RWPE1 (cell line): ENCODE measurements around the gene PLSCR5.

Source experiments
- CTCF ChIA-PET: fragments of 350-600 bp; sonication (Branson Sonifier 250); formaldehyde crosslinking; extraction: SDS; loops from one replicate; lab custom pipeline; 2021; lab: Yijun Ruan, JAX
- POLR2A ChIA-PET: fragments of 400-600 bp; formaldehyde crosslinking; extraction: SDS; loops from one replicate; lab custom pipeline; 2020; ENCODE audit warnings: antibody characterized with exemption; ENCODE audit not compliant: low non-redundant PET; lab: Yijun Ruan, JAX
- DNase-seq: peaks from one replicate; pipeline ENCODE4 v3.0.0; 2012; ENCODE audit warnings: low spot score
- H3K27ac ChIP-seq: fragments of 450-650 bp; 2 replicates; pipeline ENCODE4 v1.5.1; 2017
- TF ChIP-seq, protein P1 (sequence below): fragments of 450-650 bp; conservative IDR thresholded peaks from 2 replicates; pipeline ENCODE4 v1.5.1; 2017; ENCODE audit warnings: low read depth, mild to moderate bottlenecking

PLSCR5 gene

GRCh38 chr3:146544929-146545528 is 60.1 kb downstream of the PLSCR5 start:
- no peak for DNase-seq
- POLR2A ChIA-PET: interaction anchor here (0.8 kb wide), 1 partner anchor 12 kb away, joined by 4 read pairs; no protein-coding TSS in a partner anchor

DNA sequence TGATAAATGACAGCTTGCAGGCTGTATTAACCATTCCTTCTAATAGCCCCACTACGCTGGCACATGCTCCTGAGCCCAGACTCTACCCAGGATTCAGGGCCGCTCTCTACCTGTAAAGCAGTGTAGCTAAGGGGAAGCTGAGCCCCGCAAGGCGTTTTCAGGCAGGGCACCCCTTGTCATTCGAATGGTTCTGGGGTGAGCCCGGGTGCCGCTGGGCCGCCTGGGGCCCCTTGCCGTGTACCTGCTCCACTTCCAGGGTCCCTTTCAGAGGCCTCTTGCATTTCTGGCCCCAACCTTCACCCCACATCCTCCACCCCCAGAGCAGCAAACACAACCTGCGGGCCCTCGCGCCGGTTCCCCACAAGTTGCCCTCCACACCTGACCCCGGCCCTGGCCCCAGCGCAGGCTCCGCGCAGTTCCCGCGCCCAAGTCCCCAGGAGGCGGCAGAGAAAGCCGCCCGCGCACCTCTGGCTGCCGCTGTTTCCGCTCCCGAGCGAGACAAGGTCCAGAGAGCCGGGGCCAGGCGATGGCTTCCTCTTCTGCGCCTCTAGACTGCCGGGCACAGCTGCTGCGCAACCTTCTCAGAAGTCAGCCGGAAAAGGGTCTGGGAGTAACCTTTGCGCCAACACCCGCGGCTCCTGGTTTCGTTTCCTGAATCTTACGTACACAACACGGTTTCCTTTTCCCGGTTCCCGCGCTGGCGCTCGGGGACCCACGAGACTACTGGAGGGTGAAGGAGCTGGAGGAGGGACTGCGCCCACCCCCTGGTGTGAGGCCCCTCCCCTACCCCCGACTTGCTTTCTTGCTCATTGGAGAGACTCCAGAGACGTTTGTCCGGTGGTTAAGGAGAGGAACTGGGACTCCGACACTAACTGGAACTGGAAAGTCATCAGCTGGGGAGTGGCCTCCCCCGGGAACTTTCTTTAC is 60.9 kb downstream of the PLSCR5 start, which contains the start of gene PLSCR1:
PLSCR1 (minus strand) TSS at position 606 of the 927 bp plus-strand sequence. CDS start 8,055 bp downstream, outside the sequence.
- CTCF ChIA-PET: interaction anchor here (0.9 kb wide), 1 partner anchor 12 kb away, joined by 3 read pairs; no protein-coding TSS in a partner anchor

More at GRCh38 chr3:146544929-146545528, 60.1 kb downstream of the PLSCR5 start:
- TF ChIP-seq, protein P1, sequence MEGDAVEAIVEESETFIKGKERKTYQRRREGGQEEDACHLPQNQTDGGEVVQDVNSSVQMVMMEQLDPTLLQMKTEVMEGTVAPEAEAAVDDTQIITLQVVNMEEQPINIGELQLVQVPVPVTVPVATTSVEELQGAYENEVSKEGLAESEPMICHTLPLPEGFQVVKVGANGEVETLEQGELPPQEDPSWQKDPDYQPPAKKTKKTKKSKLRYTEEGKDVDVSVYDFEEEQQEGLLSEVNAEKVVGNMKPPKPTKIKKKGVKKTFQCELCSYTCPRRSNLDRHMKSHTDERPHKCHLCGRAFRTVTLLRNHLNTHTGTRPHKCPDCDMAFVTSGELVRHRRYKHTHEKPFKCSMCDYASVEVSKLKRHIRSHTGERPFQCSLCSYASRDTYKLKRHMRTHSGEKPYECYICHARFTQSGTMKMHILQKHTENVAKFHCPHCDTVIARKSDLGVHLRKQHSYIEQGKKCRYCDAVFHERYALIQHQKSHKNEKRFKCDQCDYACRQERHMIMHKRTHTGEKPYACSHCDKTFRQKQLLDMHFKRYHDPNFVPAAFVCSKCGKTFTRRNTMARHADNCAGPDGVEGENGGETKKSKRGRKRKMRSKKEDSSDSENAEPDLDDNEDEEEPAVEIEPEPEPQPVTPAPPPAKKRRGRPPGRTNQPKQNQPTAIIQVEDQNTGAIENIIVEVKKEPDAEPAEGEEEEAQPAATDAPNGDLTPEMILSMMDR: no peak
- CTCF ChIA-PET: interaction anchor here (0.9 kb wide), 1 partner anchor 11 kb away, joined by 3 read pairs; no protein-coding TSS in a partner anchor
- H3K27ac ChIP-seq: peak overlapping the region; percentile 96

DNA sequence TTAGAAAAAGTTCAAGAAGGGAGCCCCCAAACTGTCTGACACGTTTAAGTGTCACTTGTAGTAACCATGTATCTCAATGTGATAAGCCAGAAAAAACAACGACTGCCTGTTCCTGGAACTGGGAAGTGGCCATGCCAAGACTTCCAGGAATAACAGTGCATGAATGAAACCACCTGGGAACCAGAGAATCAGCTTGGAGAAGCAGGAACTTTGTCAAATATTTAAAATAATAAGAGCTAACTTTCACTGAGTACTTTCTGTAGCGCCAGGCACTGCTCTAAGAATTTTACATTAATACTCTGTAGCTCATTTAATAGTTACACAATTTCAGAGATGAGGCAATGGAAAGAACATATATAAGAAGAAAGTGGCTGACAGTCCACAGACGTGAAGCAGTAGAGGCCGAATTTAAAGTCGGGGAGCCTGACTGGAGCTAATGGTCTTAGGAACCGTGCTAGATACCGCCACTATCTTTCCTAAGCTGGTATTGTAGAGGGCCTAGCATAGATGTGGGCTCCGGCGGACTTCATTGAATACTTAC is 61.6 kb downstream of the PLSCR5 start:
- TF ChIP-seq, protein P1: no peak
- peak overlapping the region; percentile 96 for H3K27ac ChIP-seq
- DNase-seq: no peak
- POLR2A ChIA-PET: interaction anchor here (0.6 kb wide), 1 partner anchor 35 kb away, joined by 3 read pairs; no protein-coding TSS in a partner anchor
- CTCF ChIA-PET: interaction anchor here (1.1 kb wide), 1 partner anchor 98 kb away, joined by 8 read pairs; no protein-coding TSS in a partner anchor

More for the DNA sequence above, 60.9 kb downstream of the PLSCR5 start, which contains the start of gene PLSCR1:
- TF ChIP-seq, protein P1: no peak
- peak within 1 kb of the TSS; percentile 96 for H3K27ac ChIP-seq
- peak; percentile 96 for DNase-seq
- POLR2A ChIA-PET: interaction anchor here (0.6 to 0.8 kb wide), 2 partner anchors 13 to 36 kb away, joined by 3 to 4 read pairs; no protein-coding TSS in a partner anchor

GRCh38 chr3:146542978-146543377 is 62.2 kb downstream of the PLSCR5 start:
- POLR2A ChIA-PET: no interaction called here
- DNase-seq: no peak
- no peak overlapping the region for H3K27ac ChIP-seq

DNA sequence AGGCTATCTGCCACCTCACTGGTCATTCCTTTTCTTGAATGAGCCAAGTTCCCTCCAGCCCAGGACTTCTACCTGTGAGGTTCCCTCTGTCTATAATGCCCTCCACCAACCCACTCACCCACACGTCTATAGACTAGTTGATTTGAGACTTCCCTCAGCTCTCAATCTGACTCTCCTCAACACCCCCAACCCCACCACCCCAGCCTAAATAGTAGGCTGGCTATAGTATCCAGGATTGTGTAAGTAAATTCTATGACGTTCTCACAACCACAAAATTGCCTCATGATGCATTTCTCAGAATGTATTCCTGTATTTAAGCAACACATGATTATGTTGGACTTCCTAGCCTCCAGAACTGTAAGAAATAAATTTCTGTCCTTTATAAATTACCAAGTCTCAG is 63.0 kb downstream of the PLSCR5 start:
- POLR2A ChIA-PET: no interaction called here
- TF ChIP-seq, protein P1: no peak
- CTCF ChIA-PET: no interaction called here
- DNase-seq: no peak
- no peak overlapping the region for H3K27ac ChIP-seq

More at GRCh38 chr3:146542978-146543377, 62.2 kb downstream of the PLSCR5 start:
- TF ChIP-seq, protein P1: no peak
- CTCF ChIA-PET: interaction anchor here (1.1 kb wide), 1 partner anchor 98 kb away, joined by 8 read pairs; no protein-coding TSS in a partner anchor

DNA sequence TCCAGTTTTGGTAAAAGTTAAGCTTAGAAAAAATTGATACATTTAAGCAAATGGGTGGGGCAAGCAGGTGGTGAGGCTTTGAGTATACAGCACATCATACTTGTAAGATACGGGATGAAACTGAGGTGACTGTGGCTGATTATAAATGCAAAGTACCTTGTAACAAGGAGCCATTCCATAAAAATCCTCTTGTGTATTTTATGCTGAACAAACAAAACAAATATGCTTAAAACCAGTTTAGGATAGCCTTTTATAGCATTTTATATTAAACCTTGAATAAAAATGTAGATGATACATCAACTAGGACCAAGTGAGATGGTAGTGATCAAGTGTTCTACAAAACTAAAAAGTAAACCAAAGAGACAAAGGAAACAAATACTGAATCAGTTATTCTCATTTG is 64.2 kb downstream of the PLSCR5 start:
- ChIA-PET CTCF (interaction anchor here (0.6 kb wide), 1 partner anchor 278 kb away, joined by 4 read pairs; no protein-coding TSS in a partner anchor), POLR2A (no interaction called here)
- no peak for DNase-seq
- no peak overlapping the region for H3K27ac ChIP-seq
- TF ChIP-seq, protein P1: no peak
